NCI-H1417 treated with DMSO at 0.1 percent for 48 hours (cell line): ENCODE data around the gene BMPR1B.
"Not testable (repeated sequence)": the region's sequence is repeated elsewhere in the genome, so short reads cannot be mapped to it uniquely, and the experiment has no call there.

Experiments
- DNase-seq: peaks from one replicate; lab custom pipeline; 2025; lab: John Stamatoyannopoulos, UW

The BMPR1B gene

DNA sequence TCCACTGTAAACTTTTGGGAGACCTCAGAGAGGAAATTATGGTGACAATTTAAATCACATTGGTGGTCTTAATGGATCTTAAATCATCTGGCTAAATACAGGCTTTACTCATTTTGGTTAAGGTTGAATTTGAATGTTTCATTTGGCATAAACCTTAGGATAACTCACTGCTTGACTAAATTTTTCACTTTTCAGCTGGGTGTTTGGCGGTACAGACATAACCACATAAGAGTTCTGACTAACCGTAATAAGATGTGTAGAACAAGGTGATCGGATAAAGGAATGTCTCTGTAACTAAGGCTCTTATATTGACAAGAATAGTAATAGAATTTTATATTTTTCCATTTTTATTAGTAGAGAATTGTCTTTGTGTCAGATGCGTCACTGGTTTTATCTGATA is 281.0 kb downstream of the BMPR1B start:
- no peak for DNase-seq

DNA sequence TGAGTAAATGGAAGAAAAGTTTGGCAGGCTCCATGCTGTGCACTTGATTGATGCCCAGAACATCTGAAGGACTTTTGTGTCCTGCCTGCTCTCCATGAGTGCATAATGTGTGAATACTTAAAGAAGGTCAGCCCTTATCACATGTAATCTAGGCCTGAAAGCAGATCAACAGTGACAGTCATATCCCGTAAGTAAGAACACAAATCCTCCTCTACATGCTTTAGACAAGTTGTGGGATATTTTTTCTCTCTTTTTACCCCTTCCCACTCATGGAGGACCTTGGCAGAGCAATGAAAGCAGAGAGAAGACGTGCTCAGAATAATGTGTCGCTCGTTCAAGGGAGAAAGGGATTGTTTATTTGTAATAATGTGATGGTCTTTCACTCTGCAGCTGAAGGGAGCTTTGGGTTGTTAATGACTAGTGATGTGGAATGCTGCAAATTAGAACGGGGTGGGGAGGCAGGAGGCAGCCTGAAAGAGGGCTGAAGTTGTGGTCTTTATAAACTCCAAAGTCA is 286.6 kb downstream of the BMPR1B start:
- DNase-seq, result no peak

DNA sequence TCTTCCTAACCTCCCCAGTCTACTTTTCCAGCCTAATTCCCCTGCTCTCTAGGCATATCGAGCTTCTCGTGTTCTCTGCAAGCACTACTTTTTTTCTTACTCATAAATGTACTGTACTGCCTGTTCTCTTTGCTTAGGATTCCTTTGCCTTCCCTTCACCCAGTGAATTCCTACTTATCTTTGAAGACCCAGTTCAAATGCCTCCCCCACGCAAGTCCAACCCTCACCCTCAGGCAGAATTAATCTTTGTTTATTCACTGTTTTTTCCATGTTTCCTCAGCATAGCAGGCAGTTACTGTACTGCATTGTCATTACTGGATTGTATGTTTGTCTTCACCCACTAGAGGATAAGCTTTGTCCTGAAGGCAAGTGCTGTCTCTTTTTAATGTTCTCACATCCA is 287.7 kb downstream of the BMPR1B start:
- no peak for DNase-seq

DNA sequence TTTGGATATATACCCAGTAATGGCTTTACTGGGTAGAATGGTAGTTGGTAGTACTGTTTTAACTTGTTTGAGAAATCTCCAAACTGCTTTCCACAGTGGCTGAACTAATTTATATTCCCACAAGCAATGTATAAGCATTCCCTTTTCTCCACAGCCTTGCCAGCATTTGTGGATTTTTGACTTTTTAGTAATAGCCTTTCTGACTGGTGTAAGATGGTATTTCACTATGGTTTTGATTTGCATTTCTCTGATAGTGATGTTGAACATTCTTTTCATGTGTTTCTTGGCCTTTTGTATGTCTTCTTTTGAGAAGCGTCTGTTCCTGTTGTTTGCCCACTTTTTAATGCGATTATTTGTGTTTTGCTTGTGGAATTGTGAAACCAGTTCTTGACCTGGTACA is 290.5 kb downstream of the BMPR1B start:
- no peak for DNase-seq

DNA sequence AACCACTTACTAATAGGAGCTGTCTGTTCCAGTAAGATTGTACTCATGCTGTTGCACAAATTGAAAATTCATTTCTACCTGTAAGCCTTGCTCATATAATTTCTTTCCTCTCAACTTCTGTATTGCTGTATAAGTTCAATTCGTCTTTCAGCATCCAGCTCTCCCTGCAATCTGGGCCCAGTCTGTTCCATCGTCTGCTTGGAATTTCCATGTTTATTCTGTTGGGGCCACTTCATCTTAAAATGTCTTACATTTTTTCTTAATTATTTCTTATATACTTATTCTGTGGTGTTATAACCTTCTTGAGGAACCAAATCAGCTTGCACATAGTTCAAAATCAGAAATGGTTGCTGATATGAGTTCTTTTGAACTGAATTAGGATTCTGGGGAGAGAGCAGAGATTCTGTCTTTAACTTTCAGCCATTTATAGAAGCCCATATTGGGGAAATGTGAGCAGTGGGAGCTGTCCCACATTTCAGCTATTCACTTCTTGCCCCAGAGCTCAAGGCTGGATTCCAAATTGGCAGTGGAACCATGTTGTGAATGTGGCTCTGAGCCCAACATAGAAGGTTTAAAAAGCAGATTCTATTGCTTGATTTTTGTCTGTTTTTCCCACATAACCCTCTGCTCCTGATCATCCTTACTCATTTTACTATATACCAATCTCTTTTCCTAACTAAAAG is 291.9 kb downstream of the BMPR1B start:
- no peak for DNase-seq

DNA sequence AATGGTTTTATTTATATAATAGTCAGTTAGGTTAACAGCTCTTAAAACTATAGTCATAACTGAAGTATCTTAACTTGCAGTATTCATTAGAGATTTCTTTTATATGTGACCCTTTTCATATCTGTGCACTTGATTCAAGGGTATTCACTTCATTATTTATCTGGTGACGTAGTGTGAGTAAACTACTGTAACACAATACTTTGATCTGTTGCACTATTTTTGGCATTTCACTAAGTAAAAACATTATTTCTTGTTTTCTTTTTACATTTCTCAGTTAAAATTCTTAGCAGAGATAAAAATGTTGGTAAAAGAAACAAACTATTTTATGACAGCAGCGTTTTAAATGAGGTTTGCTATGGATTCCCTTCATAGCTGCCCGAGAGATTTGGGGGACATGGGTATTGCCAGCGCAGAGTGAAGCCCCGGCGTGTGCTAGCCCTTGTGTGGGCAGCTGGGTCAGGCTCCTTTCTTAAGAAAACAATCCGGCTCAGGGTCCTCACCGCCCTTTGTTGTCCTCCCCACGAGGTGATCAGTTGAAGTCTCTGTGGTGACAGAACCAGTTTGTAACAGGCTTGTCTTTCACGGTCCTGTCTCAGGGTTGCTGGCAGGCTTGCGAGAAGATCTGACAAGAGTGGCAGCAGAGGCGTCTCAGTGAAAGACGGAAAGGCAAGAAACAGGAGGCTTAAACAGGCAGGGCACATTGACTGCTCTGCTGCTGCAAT is 293.4 kb downstream of the BMPR1B start:
- DNase-seq, result no peak

- DNase-seq, result no peak
Observed at GRCh38 chr4:95051702-95052020, 293.9 kb downstream of the BMPR1B start.

- DNase-seq, result no peak
Observed at GRCh38 chr4:95058991-95059390, 301.2 kb downstream of the BMPR1B start.

- DNase-seq, result no peak
Observed at GRCh38 chr4:95059663-95060062, 301.9 kb downstream of the BMPR1B start.

DNA sequence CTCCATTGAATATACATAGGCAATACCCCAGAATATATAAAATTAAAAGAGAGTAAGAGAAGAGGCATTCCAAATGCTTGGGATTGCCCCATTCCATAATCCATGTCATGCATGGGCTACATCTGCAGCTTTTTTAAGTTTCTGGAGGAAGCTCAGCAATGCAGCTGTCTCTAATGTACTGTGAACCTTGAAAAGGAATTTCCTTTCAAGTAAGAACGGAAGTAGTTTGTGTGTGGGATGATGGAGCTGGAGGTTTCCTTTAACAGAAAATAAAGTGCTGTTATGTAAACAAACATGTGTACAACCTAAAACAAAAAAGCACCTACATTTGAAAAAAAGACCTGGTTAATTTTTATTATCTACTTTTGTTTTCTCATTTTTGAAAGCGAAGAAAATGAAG is 303.5 kb downstream of the BMPR1B start:
- DNase-seq, result no peak

DNA sequence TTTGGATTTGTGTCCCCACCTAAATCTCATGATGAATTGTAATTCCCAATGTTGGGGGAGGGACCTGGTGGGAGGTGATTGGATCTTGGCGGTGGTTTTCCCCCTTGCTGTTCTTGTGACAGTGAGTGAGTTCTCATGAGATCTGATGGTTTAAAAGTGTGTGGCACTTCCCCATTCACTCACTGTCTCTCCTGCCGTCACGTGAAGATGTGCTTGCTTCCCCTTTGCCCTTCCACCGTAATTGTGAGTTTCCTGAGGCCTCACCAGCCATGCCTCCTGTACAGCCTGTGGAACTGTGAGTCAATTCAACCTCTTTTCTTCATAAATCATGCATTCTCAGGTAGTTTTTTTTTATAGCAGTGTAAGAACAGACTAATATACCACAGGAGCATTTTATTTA is 304.0 kb downstream of the BMPR1B start:
- not testable (repeated sequence) for DNase-seq

DNA sequence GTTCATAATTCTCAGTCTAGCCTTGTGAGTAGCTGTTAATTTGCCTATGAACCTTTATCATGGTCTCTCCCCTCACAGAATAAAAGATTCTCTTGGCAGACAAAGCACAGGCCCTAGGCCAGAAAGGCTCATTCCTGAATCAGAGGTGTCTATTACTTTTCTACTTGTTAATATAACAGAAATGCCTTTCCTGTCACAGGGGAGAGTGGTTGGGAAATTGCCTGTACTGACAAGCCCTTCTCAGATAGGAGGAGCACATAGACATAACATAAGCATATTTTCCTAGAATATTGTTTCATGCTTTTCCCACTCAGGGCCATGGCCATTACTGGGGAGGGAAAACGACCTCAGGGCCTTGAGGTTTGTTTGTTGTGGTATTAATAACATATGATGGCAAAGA is 308.3 kb downstream of the BMPR1B start:
- no peak for DNase-seq

GRCh38 chr4:95068401-95068800 is 310.6 kb downstream of the BMPR1B start:
- DNase-seq, result no peak

DNA sequence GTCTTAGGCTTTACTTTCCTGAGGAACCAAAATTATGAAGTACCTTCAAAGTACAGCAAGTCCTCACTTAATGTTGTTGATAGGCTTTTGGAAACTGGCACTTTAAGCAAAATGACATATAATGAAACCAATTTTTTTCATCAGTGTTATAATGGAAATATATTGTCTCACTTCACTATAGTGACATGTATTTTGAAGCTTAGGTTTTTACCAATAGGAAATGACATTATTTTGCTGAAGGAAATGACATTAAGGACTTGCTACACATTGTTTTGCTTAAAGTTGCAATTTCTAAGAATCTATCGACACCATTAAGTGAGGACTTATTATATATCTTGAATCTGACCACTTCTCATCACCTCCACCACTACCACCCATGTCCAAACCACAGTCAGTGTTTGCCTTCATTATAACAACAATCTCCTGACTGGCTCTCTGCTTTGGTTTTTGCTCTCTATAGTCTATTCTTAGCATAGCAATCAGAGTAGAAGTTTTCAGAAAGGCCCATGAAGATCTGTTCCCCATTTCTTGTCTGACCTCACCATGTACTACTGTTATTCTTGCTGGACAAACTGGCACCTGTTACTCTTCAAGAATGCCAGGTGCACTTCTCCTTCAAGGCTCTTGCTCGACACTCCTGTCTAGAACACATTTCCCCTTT is 311.2 kb downstream of the BMPR1B start:
- no peak for DNase-seq

- no peak for DNase-seq
Observed at GRCh38 chr4:95071851-95072250, 314.1 kb downstream of the BMPR1B start.

DNA sequence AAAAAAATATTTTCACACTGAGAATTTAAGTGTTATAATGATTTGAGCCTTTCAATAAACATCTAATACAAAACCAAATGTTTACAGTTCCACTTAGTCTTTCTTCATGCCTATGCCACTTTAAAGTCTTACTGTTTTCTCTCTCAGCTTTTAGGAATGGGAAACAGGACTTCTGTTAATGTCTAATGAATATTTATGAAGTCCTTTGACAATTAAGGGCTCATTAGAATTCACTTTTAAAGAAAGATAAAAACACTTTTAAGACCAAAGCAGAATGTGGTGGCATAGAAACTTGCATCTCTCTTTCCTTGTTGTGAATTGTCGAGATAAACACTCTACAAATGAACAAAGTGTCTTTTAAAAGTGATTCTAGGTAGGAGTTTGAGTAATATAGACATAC is 315.9 kb downstream of the BMPR1B start:
- no peak for DNase-seq

- DNase-seq, result no peak
Observed at GRCh38 chr4:95077864-95078263, 320.1 kb downstream of the BMPR1B start.

GRCh38 chr4:95080969-95081368 is 323.2 kb downstream of the BMPR1B start:
- no peak for DNase-seq

DNA sequence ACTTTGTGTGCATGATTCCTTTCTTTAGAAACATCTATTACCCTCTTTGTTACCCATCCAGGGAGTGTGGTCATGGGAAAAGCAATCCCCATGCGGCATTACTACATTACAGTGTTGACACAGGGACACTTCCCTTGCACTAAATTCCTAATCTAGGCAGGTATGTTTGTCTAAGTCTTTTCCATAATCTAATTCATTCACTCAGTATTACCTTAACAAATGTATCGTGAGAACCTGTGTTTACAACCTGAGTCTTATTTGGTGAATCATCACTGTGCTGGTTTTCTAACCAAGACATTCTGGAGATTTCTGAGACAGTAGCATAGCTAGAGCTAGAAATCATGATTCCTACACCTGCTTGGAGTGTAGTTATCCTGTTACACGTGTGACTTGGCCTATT is 326.8 kb downstream of the BMPR1B start:
- DNase-seq, result no peak

DNA sequence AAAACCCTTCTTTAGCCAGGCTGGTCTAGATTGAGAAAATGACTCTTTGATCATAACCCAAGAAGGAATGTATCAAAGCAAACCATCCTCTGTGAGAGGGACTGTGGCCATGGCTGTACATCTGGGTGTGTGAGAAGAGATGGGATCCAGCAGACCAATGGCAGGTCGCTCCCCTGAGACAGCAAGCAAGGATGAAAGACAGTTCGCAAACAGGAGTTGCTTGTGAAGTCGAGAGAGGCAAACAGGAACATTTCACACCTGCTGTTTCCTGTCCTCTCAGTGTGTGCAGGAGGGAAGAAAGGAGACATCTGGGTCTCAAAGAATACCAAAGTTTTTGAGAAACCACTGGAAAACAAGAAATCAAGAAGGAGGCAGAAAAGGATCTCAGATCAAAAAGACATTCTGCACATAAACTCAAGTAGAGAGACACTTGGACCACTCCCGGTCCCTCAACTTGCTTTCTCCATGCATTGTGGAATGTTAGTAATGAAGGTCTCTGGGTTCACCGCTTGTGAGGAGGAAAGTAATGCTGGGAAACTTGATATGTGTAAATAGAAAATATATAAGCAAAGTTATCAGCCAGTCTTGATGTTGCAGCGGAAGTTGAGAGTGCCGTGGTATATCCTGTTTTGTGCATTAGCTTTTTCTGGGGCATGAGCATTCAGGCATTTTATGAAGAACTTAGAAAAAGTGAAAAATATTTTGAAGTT is 327.5 kb downstream of the BMPR1B start:
- DNase-seq, result no peak

DNA sequence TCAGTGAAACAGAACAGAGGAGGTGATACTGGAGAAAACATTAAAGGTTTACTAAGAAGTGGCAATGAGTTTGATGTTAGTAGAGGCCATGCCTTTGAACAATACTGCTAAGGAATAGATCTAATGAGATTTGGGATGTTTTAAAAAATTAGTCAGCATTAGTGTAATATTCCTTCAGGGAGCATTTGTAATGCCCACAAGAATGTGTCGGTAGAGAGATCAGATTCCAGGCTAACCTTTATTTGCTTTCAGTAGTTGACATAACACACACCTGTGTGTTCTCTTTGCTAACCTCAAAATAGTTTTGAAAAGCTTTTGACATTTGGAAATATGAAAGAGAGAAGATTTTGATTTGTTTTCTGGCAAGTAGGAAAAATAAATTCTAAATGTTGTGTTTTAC is 328.8 kb downstream of the BMPR1B start:
- DNase-seq, result no peak

DNA sequence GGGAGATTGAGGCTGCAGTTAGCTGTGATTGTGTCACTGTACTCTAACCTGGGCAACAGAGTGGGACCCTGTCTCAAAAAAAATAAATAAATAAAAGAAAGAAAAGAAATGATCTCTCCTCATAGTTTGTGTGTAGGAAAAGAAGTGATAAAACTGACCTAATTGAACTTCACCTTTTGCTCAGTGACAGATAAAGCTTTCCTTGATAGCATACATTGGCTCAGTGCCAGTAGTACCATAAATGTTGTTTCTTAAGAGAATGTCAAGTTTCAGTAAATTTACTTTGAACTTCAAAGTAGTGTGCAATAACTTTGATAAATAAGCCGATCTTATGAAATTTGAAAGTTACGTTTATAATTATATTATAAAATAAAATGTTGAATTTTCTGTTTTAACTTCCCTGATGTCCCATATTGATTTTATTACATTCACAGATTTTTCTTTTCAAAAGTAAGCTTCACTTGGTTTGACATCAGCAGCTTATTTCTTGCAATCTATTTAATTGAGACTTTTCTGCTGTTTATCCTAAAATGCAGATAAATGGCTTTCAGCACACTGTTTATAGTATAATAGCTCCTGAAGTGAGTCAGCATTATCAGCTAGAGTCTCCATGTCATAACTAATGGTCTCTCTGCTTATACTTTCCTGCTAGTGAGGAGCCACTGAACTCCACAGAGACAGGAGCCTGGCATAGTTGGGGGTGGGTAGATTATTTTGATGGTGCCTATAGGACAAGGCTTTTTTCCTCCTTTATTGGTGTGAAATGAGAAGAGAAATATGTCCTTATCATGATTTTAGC is 330.1 kb downstream of the BMPR1B start:
- DNase-seq, result no peak
